Glomerular endothelial cell (primary cell): ENCODE results near the gene ENAH. TPM values are rescaled to one million over a fixed set of nuclear protein-coding genes. Genes with fewer than 3 reads are reported as not detected.
"Not testable (repeated sequence)": the region's sequence is repeated elsewhere in the genome, so short reads cannot be mapped to it uniquely, and the experiment has no call there.

Experiments used
- DNase-seq: peaks from one replicate; pipeline ENCODE4 v3.0.0-alpha.2; 2011; ENCODE audit warnings: low read depth, low spot score; ENCODE audit errors: extremely low read depth
- total RNA-seq: library from RNA; depleted of rRNA; stranded (reverse); fragments of >200 nt; gene quantifications from 2 replicates; pipeline ENCODE4 v1.2.3, GENCODE V29; 2015

The ENAH gene
- total RNA-seq, 1 donor from 2014 or later: 46.1 TPM

GRCh38 chr1:225477296-225477911 is 175.5 kb downstream of the ENAH start:
- no peak for DNase-seq

- DNase-seq: no peak
Measured at GRCh38 chr1:225476538-225476988, 176.4 kb downstream of the ENAH start.

- DNase-seq: no peak
Measured at GRCh38 chr1:225476100-225476511, 176.8 kb downstream of the ENAH start.

- DNase-seq: no peak
Measured at GRCh38 chr1:225474986-225475820, 177.7 kb downstream of the ENAH start.

GRCh38 chr1:225474439-225474985 is 178.4 kb downstream of the ENAH start:
- DNase-seq: no peak

GRCh38 chr1:225473676-225474438 is 179.1 kb downstream of the ENAH start:
- not testable (repeated sequence) for DNase-seq

GRCh38 chr1:225473266-225473665 is 179.7 kb downstream of the ENAH start:
- not testable (repeated sequence) for DNase-seq

- DNase-seq: no peak
Measured at GRCh38 chr1:225471453-225472301, 181.2 kb downstream of the ENAH start.

- DNase-seq: no peak
Measured at GRCh38 chr1:225471109-225471452, 181.8 kb downstream of the ENAH start.

GRCh38 chr1:225470211-225471108 is 182.5 kb downstream of the ENAH start:
- DNase-seq: no peak

- DNase-seq: no peak
Measured at GRCh38 chr1:225469051-225469450, 183.9 kb downstream of the ENAH start.

GRCh38 chr1:225468270-225469020 is 184.5 kb downstream of the ENAH start:
- DNase-seq: no peak

- no peak for DNase-seq
Measured at GRCh38 chr1:225467193-225468020, 185.5 kb downstream of the ENAH start.

- no peak for DNase-seq
Measured at GRCh38 chr1:225466848-225467192, 186.1 kb downstream of the ENAH start.

GRCh38 chr1:225465793-225466517 is 187.0 kb downstream of the ENAH start:
- no peak for DNase-seq

- no peak for DNase-seq
Measured at GRCh38 chr1:225464851-225465792, 187.8 kb downstream of the ENAH start.
